HepG2 (cell line): Measurements from ENCODE around the gene NFE2L2. TPM values are rescaled to one million over a fixed set of nuclear protein-coding genes. Genes with fewer than 3 reads are reported as not detected.
A peak's percentile ranks its signal among the peaks of the same experiment; 100 is the strongest.

Source experiments
- EHMT2 ChIP-seq: fragments of 200-600 bp; sonication (generic); IDR thresholded peaks from 2 replicates; pipeline ENCODE4 v1.7.0; 2017; ENCODE audit warnings: antibody characterized with exemption, low read depth, low read length, borderline replicate concordance
- GLI4 ChIP-seq: sonication (generic); formaldehyde crosslinking; IDR thresholded peaks from 2 replicates; pipeline ENCODE4 v1.5.1; 2020; ENCODE audit warnings: missing genetic modification reagents, mild to moderate bottlenecking, moderate library complexity, borderline replicate concordance
- JUND ChIP-seq: sonication (generic); formaldehyde crosslinking; IDR thresholded peaks from 2 replicates; pipeline ENCODE4 v1.8.0; 2022; ENCODE audit warnings: mild to moderate bottlenecking, missing genetic modification reagents
- KDM4B ChIP-seq: sonication (generic); formaldehyde crosslinking; IDR thresholded peaks from 2 replicates; pipeline ENCODE4 v1.4.0; 2020; ENCODE audit warnings: missing genetic modification reagents
- MEIS2 ChIP-seq: sonication (generic); formaldehyde crosslinking; IDR thresholded peaks from 2 replicates; pipeline ENCODE4 v1.9.0; 2021; ENCODE audit warnings: mild to moderate bottlenecking, missing genetic modification reagents
- NFE2L2 ChIP-seq: fragments of 150-350 bp; IDR thresholded peaks from 2 replicates; pipeline ENCODE4 v1.6.1; 2014; ENCODE audit warnings: low read length
- NFYB ChIP-seq: sonication (generic); formaldehyde crosslinking; IDR thresholded peaks from 2 replicates; pipeline ENCODE4 v1.4.0; 2020; ENCODE audit warnings: missing genetic modification reagents
- PPARG ChIP-seq: conservative IDR thresholded peaks from 2 replicates; pipeline ENCODE4 v1.6.1; 2016; ENCODE audit warnings: missing biosample characterization, missing genetic modification reagents
- PRMT3 ChIP-seq: sonication (generic); formaldehyde crosslinking; IDR thresholded peaks from 2 replicates; pipeline ENCODE4 v1.8.1; 2022; ENCODE audit warnings: low read depth, mild to moderate bottlenecking, moderate library complexity, missing genetic modification reagents, borderline replicate concordance
- RFX3 ChIP-seq: IDR thresholded peaks from 2 replicates; pipeline ENCODE4 v1.6.1; 2016; ENCODE audit warnings: missing biosample characterization, missing genetic modification reagents
- ZNF205 ChIP-seq: IDR thresholded peaks from 2 replicates; pipeline ENCODE4 v1.6.1; 2018; ENCODE audit warnings: missing biosample characterization, missing genetic modification reagents
- ZNF713 ChIP-seq: sonication (generic); formaldehyde crosslinking; IDR thresholded peaks from 2 replicates; pipeline ENCODE4 v1.4.0; 2020; ENCODE audit warnings: mild to moderate bottlenecking, missing genetic modification reagents
- ZSCAN20 ChIP-seq: sonication (generic); formaldehyde crosslinking; IDR thresholded peaks from 2 replicates; pipeline ENCODE4 v1.4.0; 2020; ENCODE audit warnings: missing genetic modification reagents, mild to moderate bottlenecking, borderline replicate concordance
- polyA plus RNA-seq, 8 experiments: library from polyadenylated mRNA; depleted of rRNA in 3 of 8; stranded (reverse) in 7 of 8; unstranded in 1 of 8; fragments of >200 nt; fragmentation: Illumina TruSeq in 4 of 8; extraction: Trizol in 4 of 8; gene quantifications; 2 replicates each; pipeline versions ENCODE4 v1.2.1 to v1.2.3, GENCODE V29; 2011 to 2016; ENCODE audit warnings: low read depth in 4 of 8, missing spikeins in 1 of 8, mixed read lengths in 1 of 8; ENCODE audit not compliant: insufficient read depth in 1 of 8
- total RNA-seq, 5 experiments: library from RNA; depleted of rRNA; stranded (reverse); fragments of >200 nt; fragmentation: Illumina TruSeq; extraction: Trizol; gene quantifications; 2 replicates each; pipeline ENCODE4 v1.2.3, GENCODE V29; 2016; ENCODE audit warnings: low read depth in 1 of 5
- TF ChIP-seq, protein P1 (sequence below): sonication (generic); formaldehyde crosslinking; IDR thresholded peaks from 2 replicates; pipeline ENCODE4 v1.4.0; 2020; ENCODE audit warnings: missing genetic modification reagents, mild to moderate bottlenecking, borderline replicate concordance
- TF ChIP-seq, protein P2 (sequence below), 2 experiments: sonication (generic) in 1 of 2; formaldehyde crosslinking in 1 of 2; IDR thresholded peaks; 2 replicates each; pipeline versions ENCODE4 v1.4.0 to v1.6.1; 2016 to 2020; ENCODE audit warnings: borderline replicate concordance in 1 of 2, low read depth in 1 of 2, mild to moderate bottlenecking in 1 of 2, missing genetic modification reagents in 1 of 2
- TF ChIP-seq, protein P3 (sequence below): sonication (generic); formaldehyde crosslinking; IDR thresholded peaks from 2 replicates; pipeline ENCODE4 v1.5.0; 2020; ENCODE audit warnings: mild to moderate bottlenecking, missing genetic modification reagents
- TF ChIP-seq, protein P4 (sequence below): IDR thresholded peaks from 2 replicates; pipeline ENCODE4 v1.6.1; 2016; ENCODE audit warnings: low read depth, control low read depth

Gene NFE2L2
- total and polyA plus RNA-seq, 2 of the 13 experiments (the other 11 are each of a cell fraction or from before 2014, with no cell fraction given) = 84.6 to 215 TPM

DNA sequence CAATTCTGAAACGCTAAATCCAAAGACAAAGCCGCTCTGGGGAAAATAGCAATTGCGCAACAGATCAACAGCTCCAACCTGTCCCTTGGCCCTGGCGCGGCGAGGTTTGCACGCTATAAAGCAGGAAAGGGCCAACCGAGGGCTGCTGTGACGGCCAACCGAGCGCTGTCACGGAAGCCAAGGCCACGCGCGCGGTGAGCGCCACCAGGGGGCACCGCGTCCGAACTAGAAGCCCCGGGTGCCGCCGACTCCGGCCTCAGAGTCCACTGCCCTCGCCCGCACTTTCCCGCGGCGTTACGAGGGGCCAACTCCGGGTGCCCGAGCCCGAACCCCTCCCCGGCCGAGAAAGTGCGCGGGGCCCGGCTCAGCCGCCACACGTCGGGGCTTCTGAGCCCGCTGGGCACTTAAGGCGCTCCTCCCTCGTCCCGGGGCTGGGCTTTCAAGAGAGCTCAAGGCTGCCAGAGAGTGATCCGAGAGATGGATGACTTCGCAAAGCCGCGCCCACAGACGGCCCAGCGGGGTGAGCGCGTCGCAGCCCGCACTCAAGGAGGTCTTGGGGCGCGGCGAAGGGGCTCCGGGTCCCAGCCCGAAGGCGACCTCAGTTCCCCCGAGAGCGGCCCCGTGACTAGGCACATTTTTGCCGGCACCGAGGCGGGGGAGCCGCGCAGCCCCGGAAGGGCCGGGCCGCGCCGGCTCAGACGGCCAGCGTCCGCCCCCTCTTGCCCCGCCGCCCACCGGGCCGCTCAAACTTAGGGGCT lies 897 bp downstream of the NFE2L2 start (continued):
- TF ChIP-seq, protein P1, sequence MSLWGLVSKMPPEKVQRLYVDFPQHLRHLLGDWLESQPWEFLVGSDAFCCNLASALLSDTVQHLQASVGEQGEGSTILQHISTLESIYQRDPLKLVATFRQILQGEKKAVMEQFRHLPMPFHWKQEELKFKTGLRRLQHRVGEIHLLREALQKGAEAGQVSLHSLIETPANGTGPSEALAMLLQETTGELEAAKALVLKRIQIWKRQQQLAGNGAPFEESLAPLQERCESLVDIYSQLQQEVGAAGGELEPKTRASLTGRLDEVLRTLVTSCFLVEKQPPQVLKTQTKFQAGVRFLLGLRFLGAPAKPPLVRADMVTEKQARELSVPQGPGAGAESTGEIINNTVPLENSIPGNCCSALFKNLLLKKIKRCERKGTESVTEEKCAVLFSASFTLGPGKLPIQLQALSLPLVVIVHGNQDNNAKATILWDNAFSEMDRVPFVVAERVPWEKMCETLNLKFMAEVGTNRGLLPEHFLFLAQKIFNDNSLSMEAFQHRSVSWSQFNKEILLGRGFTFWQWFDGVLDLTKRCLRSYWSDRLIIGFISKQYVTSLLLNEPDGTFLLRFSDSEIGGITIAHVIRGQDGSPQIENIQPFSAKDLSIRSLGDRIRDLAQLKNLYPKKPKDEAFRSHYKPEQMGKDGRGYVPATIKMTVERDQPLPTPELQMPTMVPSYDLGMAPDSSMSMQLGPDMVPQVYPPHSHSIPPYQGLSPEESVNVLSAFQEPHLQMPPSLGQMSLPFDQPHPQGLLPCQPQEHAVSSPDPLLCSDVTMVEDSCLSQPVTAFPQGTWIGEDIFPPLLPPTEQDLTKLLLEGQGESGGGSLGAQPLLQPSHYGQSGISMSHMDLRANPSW (CRISPR knock-in tag) = peak; percentile 99; the same call in 1 of the 2 replicates
- TF ChIP-seq ZSCAN20 (CRISPR knock-in tag) = no peak
- TF ChIP-seq, protein P2, sequence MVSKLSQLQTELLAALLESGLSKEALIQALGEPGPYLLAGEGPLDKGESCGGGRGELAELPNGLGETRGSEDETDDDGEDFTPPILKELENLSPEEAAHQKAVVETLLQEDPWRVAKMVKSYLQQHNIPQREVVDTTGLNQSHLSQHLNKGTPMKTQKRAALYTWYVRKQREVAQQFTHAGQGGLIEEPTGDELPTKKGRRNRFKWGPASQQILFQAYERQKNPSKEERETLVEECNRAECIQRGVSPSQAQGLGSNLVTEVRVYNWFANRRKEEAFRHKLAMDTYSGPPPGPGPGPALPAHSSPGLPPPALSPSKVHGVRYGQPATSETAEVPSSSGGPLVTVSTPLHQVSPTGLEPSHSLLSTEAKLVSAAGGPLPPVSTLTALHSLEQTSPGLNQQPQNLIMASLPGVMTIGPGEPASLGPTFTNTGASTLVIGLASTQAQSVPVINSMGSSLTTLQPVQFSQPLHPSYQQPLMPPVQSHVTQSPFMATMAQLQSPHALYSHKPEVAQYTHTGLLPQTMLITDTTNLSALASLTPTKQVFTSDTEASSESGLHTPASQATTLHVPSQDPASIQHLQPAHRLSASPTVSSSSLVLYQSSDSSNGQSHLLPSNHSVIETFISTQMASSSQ (IDR thresholded peaks at IDR 0.05; ENCODE audit: low read depth) = no peak; the same call in 1 of the 2 replicates
- TF ChIP-seq, protein P2 (CRISPR knock-in tag; IDR thresholded peaks at IDR 0.05; ENCODE audit: borderline replicate concordance) = peak; percentile 90
- peak; percentile 80 for TF ChIP-seq PPARG
- no peak for TF ChIP-seq RFX3 (CRISPR knock-in tag)
- peak; percentile 59 for TF ChIP-seq NFE2L2
- TF ChIP-seq ZNF205 (CRISPR knock-in tag) = peak; percentile 96
- TF ChIP-seq JUND (CRISPR knock-in tag) = peak; percentile 83
- TF ChIP-seq MEIS2 (CRISPR knock-in tag) = peak; percentile 94
- no peak; the same call in 1 of the 2 replicates for TF ChIP-seq EHMT2
- TF ChIP-seq, protein P3, sequence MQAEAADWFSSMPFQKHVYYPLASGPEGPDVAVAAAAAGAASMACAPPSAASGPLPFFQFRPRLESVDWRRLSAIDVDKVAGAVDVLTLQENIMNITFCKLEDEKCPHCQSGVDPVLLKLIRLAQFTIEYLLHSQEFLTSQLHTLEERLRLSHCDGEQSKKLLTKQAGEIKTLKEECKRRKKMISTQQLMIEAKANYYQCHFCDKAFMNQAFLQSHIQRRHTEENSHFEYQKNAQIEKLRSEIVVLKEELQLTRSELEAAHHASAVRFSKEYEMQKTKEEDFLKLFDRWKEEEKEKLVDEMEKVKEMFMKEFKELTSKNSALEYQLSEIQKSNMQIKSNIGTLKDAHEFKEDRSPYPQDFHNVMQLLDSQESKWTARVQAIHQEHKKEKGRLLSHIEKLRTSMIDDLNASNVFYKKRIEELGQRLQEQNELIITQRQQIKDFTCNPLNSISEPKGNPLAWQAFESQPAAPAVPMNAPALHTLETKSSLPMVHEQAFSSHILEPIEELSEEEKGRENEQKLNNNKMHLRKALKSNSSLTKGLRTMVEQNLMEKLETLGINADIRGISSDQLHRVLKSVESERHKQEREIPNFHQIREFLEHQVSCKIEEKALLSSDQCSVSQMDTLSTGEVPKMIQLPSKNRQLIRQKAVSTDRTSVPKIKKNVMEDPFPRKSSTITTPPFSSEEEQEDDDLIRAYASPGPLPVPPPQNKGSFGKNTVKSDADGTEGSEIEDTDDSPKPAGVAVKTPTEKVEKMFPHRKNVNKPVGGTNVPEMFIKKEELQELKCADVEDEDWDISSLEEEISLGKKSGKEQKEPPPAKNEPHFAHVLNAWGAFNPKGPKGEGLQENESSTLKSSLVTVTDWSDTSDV = peak; percentile 72
- peak; percentile 98 for TF ChIP-seq ZNF713 (CRISPR knock-in tag)
- TF ChIP-seq, protein P4, sequence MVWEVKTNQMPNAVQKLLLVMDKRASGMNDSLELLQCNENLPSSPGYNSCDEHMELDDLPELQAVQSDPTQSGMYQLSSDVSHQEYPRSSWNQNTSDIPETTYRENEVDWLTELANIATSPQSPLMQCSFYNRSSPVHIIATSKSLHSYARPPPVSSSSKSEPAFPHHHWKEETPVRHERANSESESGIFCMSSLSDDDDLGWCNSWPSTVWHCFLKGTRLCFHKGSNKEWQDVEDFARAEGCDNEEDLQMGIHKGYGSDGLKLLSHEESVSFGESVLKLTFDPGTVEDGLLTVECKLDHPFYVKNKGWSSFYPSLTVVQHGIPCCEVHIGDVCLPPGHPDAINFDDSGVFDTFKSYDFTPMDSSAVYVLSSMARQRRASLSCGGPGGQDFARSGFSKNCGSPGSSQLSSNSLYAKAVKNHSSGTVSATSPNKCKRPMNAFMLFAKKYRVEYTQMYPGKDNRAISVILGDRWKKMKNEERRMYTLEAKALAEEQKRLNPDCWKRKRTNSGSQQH (CRISPR knock-in tag) = peak; percentile 97
- TF ChIP-seq KDM4B (CRISPR knock-in tag) = peak; percentile 96
- TF ChIP-seq NFYB (CRISPR knock-in tag) = peak; percentile 57
- peak; percentile 91; the same call in 1 of the 2 replicates for TF ChIP-seq PRMT3
- peak; percentile 94; the same call in 1 of the 2 replicates for TF ChIP-seq GLI4 (CRISPR knock-in tag)
